Stimulated activated CD8-positive, alpha-beta memory T cell treated with anti-CD3 and anti-CD28 coated beads, Interleukin-4, amount 100 ng/mL, for 24 hours (primary cell): ENCODE data around the gene PTPRH.
"Not testable (repeated sequence)": the region's sequence is repeated elsewhere in the genome, so short reads cannot be mapped to it uniquely, and the experiment has no call there.

Source experiments
- DNase-seq: peaks from one replicate; pipeline ENCODE4 v3.0.0-alpha.2; 2020; ENCODE audit warnings: low read depth

The PTPRH gene

DNA sequence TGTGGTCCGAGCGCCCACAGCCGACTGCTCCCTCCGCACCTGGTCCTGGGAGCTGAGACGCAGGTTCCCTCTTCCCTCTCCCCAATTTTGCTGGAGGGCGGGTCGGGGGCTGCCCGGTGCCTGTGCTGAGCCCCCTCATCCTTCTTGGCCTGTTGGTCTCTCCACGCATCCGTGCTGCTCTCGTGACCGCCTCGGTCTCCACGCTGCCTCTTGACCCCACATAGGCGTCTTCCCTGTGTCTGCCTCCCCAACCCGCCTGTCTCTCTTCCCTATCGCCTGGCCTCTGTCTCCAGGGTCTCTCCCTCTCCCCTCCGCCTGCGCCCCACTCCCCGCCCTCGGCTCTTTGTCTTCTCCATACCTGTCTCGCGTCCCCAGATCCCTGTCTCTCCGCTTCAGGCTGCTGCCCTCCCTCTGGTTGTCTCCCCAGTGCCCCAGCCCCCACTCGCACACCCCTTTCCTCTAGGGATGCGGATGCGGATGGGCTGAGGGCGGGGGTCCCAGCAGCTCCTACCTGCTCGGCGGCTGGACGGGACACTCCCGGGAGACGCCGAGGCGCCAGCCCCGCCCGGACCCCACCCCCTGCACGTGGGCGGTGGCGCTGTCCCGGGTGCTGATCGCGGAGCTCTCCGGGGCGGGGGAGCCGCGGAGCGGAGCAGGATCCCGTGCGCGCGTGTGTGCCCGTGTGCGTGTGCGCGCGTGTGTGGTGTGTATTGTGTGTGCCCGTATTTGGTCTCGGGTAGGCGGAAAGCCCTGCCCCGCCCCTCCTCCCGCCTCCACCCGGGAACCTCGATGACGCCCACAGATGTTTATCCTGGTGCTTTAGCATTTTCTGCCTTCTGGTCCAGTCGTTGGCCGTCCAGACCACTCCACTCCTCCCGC, 29.5 kb downstream of the PTPRH start, which contains the start of gene SYT5:
SYT5 (minus strand) TSS at position 684 of the 879 bp plus-strand sequence. CDS start 1,248 bp downstream, outside the sequence.
- DNase-seq = peak; percentile 44

DNA sequence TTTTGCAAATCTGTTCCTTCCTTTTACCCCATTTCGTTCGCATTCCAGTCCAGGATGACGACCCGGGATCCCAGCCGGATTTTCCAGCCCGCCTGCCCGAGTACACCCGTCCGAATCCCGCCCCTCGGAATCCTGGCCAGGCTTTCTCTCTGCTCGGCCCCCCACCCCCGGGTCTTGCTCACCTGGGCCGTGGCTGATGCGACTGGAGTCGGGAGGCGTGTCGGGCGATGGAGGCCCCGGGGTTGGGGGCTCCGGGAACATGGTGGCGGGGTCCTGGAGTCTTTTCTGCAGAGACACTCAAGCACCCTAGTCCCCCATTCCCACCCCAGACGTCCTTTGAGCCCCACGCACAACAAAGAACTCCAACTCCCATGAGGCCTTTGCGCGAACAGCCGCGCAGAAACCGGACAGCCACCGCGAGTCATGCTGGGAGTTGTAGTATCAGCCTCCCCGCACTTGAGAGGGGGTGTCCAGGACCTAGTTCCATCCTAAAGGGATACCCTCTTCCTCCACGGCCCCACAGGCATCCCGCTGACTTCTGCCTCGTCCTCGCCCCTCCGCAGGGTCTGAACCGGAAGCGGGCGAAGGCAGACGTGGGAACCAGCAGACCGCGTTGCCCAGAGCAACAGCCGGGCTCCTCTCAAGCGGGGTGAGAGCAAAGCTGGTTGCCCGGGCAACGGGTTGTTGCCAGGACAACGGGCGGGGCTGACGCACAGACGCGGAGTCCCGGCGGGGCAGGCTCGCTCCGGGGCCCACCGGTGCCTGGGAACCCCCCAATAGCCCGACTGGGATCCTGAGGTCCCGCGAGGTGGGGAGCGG, 30.3 kb downstream of the PTPRH start:
- peak; percentile 90 for DNase-seq

GRCh38 chr19:55176076-55176475, 33.2 kb downstream of the PTPRH start:
- no peak for DNase-seq

DNA sequence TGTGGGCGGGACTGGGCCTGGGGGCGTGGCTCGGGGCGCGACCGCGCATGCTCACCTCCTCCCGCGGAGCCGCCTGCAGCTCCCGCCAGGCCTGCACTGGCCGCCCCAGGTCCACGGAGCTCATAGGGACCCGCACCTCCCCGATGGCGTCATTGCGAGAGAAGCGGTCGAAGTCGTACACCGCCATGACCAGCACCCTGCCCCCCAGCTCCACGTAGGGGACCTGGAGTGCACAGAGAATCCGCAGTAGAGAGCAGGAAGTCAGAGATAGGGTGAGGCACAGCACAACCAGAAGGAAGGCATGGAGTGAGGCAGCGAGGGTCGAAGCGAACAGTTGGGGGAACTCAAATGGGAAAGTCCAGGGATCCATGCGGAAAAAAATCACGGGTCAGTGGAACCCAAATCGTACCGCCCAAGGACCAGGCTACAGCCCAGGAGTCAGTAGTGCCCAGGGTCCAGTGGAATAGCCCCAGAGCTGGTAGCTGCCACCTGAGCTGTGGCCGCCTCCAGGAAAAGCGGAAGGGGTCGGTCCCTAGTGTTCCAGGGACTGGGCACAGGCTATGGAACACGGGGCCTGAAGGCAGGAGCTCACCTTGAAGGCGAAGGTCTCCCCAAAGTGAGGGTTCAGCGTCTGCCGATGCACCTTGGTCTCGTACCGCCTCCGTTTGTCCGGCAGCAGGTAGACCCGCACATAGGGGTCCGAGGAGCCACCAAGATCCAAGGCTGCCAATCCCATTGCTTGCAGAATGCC, 34.0 kb downstream of the PTPRH start:
- DNase-seq = no peak

DNA sequence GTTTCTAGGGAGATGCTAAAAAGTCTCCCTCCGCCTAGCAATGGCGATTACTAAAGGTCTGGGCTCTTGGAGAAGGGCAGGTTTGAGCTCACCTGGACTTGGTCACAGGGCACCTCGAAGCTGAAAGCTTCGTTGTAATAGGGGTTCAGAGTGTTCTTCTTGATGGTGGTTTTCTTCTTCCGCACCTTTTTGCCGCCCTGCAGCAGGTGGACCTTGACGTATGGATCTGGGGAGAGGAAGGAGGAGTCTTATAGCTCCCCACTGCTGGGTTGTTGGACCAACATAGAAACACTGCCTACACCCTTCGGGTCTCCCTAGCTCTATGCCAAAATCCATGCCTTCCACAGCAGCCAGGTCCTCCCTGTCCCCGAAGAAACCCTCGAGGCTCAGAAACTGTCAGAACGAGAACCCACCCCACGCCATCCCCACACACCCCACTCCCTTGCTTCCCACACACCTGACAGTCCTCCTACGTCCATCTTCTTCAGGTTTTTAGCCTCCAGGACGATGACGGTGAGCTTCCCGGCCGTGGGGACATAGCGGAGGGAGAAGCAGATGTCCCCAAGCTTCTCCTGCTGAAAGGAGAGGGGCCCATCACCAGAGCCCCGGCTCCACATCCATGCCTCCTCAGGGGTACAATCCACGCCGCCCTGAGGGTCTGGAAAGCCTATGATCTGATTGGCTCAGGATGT, 34.7 kb downstream of the PTPRH start:
- no peak for DNase-seq

DNA sequence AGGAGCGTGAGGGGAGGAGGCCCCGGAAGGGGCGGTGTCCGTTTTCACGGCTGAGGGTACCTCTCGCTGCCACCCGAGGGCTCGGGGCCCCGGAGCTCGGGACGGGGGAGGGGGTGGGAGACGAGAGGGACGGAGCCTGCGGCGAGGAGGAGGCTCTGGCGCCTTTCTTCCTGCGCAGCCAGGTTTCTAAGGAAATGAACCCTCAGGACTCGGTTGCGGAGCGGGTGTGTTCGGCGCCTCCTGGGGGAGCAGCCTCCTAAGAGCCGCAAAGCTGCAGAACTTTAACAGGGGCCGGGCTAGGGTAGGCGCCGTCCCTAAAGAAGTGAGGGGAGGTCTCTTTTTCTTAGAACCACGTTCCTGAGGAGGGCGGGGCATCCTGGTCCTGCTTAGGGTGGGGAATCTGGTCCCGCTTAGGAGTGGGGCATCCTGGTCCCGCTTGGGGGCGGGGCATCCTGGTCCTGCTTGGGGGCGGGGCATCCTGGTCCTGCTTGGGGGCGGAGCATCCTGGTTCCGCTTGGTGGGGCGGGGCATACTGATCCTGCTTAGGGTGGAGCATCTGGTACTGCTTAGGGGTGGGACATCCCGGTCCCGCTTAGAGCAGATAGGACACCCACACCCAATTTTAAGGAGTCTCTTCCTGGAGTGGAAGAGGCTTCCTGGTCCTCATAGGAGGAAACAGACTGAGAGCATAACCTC, 35.4 kb downstream of the PTPRH start:
- DNase-seq = peak; percentile 34

DNA sequence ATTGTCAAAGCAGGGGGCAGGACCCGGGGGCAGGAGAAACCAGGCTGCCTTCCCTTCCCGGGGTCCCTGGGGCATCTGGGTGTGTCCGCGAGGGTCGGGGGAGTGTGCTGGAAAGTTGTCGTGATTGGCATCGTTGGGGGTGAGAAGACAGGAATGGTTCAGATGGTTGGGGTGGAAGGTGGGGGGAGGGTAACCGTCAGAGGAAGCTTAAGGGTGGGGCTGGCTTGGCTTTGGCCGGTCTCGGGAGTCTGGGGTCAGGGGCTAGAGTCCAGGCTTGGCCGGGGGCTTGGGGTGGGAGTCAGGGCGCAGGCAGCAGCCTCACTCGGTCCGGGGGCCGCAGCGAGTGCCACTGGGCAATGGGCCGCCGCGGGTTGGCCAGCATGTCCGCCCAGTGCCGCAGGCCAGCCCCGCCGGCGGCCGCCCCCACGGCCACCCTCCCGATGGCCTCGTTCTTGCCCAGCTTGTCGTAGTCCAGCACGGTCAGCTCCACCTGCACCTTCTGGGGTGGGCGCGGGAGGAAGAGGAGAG, 36.1 kb downstream of the PTPRH start:
- no peak for DNase-seq

GRCh38 chr19:55172741-55173140, 36.6 kb downstream of the PTPRH start:
- DNase-seq = no peak

GRCh38 chr19:55172318-55172717, 37.0 kb downstream of the PTPRH start:
- not testable (repeated sequence) for DNase-seq

GRCh38 chr19:55171440-55171839, 37.9 kb downstream of the PTPRH start:
- no peak for DNase-seq

DNA sequence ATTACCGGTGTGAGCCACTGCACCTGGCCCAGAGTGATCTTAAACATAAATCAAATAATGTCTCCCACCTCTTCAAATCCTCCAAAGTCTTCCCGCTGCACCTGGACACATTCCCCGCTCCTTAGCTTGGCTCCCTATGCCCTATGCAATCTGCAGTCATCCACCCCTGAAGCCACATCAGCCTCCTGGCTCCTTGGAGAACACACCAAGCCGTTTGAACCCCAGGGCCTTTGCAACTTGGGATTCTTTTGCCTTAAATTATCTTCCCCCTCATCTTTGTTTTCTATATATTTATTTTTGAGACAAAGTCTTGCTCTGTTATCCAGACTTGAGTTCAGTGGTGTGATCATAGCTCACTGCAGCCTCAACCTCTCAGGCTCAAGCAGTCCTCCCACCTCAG, 40.2 kb downstream of the PTPRH start:
- no peak for DNase-seq

DNA sequence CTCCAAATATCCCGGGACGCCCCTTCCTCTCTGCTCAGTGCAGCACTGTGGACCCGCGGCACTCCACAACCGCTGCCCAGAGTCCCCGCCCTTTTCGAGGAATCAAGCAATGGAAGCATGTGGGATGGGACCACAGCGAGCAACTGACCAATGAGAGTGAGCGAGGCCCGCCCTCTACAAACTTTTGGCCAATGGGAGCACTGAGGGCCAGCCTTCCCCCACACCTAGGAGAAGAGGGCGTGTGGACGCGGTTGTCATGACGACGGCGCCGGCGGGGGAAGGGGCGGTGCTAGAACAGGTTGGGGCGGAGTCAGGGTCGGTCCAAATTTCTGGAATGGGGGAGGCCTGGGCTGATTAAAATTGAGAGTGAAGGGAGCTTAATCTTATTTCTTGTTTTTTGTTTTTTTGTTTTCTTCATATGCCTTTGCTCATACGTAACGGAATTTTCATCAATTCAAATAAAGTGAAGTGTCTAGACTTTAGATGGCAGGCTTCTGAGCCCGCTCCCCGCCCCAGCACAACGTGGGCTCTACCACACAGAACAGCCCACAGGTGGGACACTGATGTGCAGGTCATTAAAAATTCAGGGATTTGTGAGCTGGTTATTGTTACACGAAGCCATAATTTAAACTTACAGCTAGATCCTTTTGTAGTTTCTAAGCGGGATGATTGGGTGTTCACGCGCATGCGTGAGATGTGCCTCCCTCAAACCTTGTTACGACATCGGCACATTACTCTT, 42.6 kb downstream of the PTPRH start, which contains the start of gene DNAAF3:
DNAAF3 (minus strand) TSS at position 84 of the 739 bp plus-strand sequence. CDS start 200 bp downstream, outside the sequence.
- DNase-seq = peak; percentile 45

- no peak for DNase-seq
These were observed 43.3 kb downstream of the PTPRH start for GRCh38 chr19:55165952-55166529.

DNA sequence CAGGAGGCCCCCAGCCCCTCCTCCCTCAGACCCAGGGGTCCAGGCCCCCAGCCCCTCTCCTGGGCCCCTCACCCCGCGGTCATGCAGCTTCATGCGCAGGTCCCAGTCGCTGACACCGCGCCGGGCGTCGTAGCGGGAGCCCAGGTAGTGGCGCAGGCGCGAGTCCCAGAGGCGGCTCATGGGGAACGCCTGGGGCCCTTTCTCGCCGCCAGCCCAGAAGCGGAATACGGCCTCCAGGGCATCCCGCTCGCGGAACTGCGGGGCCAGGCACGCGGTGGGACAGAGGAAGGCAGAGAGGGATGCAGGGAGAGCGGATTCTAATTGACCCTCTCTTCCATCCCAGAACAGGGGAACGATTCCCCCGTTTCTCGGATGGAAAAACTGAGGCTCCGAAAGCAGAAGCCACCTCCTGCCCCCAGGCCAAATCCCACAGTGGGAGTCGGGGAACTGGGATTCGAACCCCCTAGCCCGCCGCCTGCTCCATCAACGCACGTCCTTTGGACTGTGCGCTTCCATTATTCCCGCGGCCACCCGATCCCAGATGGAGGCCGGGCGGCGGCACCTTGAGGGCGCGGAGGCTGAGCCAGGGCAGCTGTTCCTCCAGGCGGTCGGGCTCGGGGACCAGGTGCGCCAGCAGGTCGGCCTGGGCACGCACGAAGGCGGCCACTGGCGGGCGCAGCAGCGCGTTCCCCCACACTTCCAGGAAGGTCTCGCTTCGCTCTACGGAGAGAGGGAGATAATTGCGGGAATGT, 47.6 kb downstream of the PTPRH start:
- DNase-seq = no peak

GRCh38 chr19:55160986-55161365, 48.3 kb downstream of the PTPRH start:
- no peak for DNase-seq

- DNase-seq = peak; percentile 78
These were observed 48.9 kb downstream of the PTPRH start for GRCh38 chr19:55160128-55160985.

DNA sequence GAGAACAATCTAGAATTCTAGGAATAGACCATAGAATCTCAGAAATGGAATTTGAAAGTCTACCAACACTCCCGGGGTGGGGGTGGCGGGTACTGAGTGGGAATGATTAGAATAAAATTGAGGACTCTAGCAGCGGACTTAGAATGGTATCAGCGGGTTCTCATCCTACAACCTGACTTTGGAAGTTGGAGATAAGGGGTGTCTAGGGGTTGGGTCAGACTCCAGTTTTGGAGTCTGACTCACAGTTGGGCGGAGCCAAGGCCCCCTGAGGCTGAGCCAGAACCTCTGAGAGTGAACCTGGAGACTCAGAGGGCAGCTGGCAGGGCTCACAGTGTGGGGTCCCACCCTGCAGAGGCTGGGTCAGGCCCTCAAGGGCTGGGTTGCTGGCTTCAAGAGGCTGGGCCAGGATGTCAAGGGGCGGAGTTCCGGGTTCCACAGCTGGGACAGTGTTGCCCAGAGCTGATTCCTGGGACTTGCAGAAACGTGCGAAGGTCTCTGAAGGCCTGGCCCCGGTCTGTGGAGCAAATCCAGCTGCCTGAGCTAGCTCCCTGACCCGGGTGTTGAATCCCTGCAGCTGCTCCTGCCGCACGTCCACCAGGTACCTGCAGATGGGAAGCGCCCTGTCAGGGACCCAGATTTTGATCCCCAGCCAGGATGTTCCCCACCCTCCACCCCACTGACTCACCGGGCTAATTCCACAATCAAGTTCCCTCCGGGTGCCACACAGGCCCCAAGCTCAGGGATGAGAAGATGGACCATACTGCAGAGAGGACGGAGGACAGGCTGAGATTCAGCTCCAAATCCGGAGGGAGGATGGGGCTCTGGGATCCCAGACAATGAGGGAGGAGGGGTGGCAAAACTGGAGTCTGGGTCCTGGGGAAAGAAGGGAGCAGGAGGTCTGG, 50.2 kb downstream of the PTPRH start:
- no peak for DNase-seq
